ENCODE results near the gene TTLL4.

TTLL4 gene

GRCh38 chr2:218783688-218784087 is 73.1 kb downstream of the TTLL4 start:
- Histone ChIP-seq H3K36me3 (replicated peaks) (no peaks in the 10 kb centered on the region), H3K27me3 (replicated peaks) (no peaks in the 10 kb centered on the region), H3K4me3 (ENCODE audit: low read depth, low read length) (no peak overlapping the region), H3K27ac (no peak overlapping the region)
- in situ Hi-C loops (cut with HindIII; ENCODE audit: low pct_ligation_motif_present, low sequenced_read_pairs): no loop called here
- TF ChIP-seq CTCF (IDR thresholded peaks at IDR 0.05; ENCODE audit: low read depth, low read length, missing control alignments): no peak
- no peak for DNase-seq

DNA sequence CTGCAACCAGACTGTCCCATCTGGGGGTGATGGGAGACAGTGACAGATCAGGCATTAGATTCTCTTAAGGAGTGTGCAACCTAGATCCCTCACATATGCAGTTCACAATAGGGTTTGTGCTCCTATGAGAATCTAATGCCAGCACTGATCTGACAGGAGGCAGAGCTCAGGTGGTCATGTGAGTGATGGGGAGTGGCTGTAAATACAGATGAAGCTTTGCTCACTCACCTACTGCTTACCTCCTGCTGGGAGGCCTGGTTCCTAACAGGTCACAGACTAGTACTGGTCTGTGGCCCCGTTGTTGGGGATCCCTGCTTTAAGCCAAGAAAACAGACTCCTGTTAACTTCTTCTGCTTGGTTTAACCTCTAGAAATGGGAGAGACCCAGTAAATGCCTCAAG is 74.5 kb downstream of the TTLL4 start:
- in situ Hi-C loops (cut with HindIII; ENCODE audit: low pct_ligation_motif_present, low sequenced_read_pairs): no loop called here
- TF ChIP-seq CTCF (IDR thresholded peaks at IDR 0.05; ENCODE audit: low read depth, low read length, missing control alignments): no peak
- no peaks in the 10 kb centered on the region for H3K27me3 ChIP-seq (replicated peaks)
- H3K36me3 ChIP-seq (replicated peaks): no peaks in the 10 kb centered on the region
- no peak overlapping the region for H3K4me3 ChIP-seq (ENCODE audit: low read depth, low read length)
- no peak overlapping the region for H3K27ac ChIP-seq
- DNase-seq: no peak

DNA sequence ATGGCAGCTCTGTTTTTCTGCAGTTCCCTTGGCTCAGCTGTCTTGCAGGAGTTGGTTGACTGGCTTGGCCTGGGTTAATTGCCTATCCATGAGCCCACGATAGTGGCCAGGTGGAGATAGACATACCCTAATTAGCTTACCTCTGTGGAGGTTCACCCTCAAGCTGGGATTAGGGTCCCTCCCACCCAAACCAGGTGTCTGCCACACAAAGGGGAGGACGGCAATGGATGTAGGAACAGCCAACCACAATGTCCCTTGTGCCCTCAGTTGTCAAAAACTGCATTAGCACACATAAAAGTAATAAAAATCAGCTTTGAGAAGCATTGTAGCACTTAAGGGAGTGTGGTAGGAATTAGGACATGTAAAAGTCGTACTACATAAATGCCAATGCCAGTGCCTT is 75.5 kb downstream of the TTLL4 start:
- H3K36me3 ChIP-seq (replicated peaks): no peaks in the 10 kb centered on the region
- no peak overlapping the region for H3K4me3 ChIP-seq (ENCODE audit: low read depth, low read length)
- no peak for DNase-seq
- no peaks in the 10 kb centered on the region for H3K27me3 ChIP-seq (replicated peaks)
- H3K27ac ChIP-seq: no peak overlapping the region
- TF ChIP-seq CTCF (IDR thresholded peaks at IDR 0.05; ENCODE audit: low read depth, low read length, missing control alignments): no peak
- in situ Hi-C loops (cut with HindIII; ENCODE audit: low pct_ligation_motif_present, low sequenced_read_pairs): no loop called here

GRCh38 chr2:218788529-218789255 is 78.1 kb downstream of the TTLL4 start:
- Histone ChIP-seq H3K27me3 (replicated peaks) (no peaks in the 10 kb centered on the region), H3K27ac (no peak overlapping the region), H3K4me3 (ENCODE audit: low read depth, low read length) (no peak overlapping the region), H3K36me3 (replicated peaks) (no peaks in the 10 kb centered on the region)
- in situ Hi-C loops (cut with HindIII; ENCODE audit: low pct_ligation_motif_present, low sequenced_read_pairs): no loop called here
- TF ChIP-seq CTCF (IDR thresholded peaks at IDR 0.05; ENCODE audit: low read depth, low read length, missing control alignments): no peak
- DNase-seq: no peak

GRCh38 chr2:218792433-218792832 is 81.8 kb downstream of the TTLL4 start:
- Histone ChIP-seq H3K27me3 (replicated peaks) (peaks cover 2% of the 10 kb centered on the region), H3K27ac (no peak overlapping the region), H3K36me3 (replicated peaks) (no peaks in the 10 kb centered on the region), H3K4me3 (ENCODE audit: low read depth, low read length) (no peak overlapping the region)
- in situ Hi-C loops (cut with HindIII; ENCODE audit: low pct_ligation_motif_present, low sequenced_read_pairs): no loop called here
- DNase-seq: no peak
- no peak for TF ChIP-seq CTCF (IDR thresholded peaks at IDR 0.05; ENCODE audit: low read depth, low read length, missing control alignments)

GRCh38 chr2:218796691-218797090 is 86.1 kb downstream of the TTLL4 start:
- no peaks in the 10 kb centered on the region for H3K36me3 ChIP-seq (replicated peaks)
- DNase-seq: no peak
- no peak for TF ChIP-seq CTCF (IDR thresholded peaks at IDR 0.05; ENCODE audit: low read depth, low read length, missing control alignments)
- H3K27ac ChIP-seq: no peak overlapping the region
- in situ Hi-C loops (cut with HindIII; ENCODE audit: low pct_ligation_motif_present, low sequenced_read_pairs): no loop called here
- no peak overlapping the region for H3K4me3 ChIP-seq (ENCODE audit: low read depth, low read length)
- H3K27me3 ChIP-seq (replicated peaks): peaks cover 13% of the 10 kb centered on the region

Measured in brain microvascular endothelial cell (primary cell).